ENCODE measurements around the gene SRL. TPM values are rescaled to one million over a fixed set of nuclear protein-coding genes. Genes with fewer than 3 reads are reported as not detected.
A peak's percentile ranks its signal among the peaks of the same experiment; 100 is the strongest.

Gene SRL
- total and polyA plus RNA-seq, 7 donors: 0.33 to 1.2 (median 0.60) TPM

DNA sequence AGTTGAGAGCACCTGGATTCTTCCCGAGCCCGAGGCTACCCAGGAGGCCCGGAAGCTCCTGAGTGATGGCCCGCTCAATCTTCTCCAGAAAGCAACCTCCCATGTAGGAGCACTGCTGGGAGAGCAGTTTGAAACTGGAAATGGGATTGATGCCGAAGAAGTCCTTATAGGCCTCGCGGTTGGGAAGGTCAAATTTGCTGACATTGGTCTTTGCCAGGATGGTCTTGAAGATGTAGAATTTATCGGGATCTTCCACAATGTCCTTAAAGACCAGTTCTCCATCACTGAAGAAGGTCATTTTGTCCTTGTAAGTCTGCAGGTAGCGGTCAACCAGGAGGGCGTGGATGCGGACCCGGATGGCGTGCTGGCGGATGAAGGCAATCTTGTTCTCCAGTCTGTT, 49.7 kb downstream of the SRL start:
- intact Hi-C loops (cut with DNase I): no loop called here
- no peak for DNase-seq
- TF ChIP-seq POLR2A (IDR thresholded peaks at IDR 0.05) (no peak), EP300 (IDR thresholded peaks at IDR 0.05) (no peak), POLR2AphosphoS5 (IDR thresholded peaks at IDR 0.05) (no peak)
- TF ChIP-seq, protein P1, sequence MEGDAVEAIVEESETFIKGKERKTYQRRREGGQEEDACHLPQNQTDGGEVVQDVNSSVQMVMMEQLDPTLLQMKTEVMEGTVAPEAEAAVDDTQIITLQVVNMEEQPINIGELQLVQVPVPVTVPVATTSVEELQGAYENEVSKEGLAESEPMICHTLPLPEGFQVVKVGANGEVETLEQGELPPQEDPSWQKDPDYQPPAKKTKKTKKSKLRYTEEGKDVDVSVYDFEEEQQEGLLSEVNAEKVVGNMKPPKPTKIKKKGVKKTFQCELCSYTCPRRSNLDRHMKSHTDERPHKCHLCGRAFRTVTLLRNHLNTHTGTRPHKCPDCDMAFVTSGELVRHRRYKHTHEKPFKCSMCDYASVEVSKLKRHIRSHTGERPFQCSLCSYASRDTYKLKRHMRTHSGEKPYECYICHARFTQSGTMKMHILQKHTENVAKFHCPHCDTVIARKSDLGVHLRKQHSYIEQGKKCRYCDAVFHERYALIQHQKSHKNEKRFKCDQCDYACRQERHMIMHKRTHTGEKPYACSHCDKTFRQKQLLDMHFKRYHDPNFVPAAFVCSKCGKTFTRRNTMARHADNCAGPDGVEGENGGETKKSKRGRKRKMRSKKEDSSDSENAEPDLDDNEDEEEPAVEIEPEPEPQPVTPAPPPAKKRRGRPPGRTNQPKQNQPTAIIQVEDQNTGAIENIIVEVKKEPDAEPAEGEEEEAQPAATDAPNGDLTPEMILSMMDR (IDR thresholded peaks at IDR 0.05): no peak
- Histone ChIP-seq H3K9me3 (no peaks in the 10 kb centered on the region), H3K4me3 (no peak overlapping the region), H3K4me1 (no peaks in the 10 kb centered on the region), H3K36me3 (no peaks in the 10 kb centered on the region), H3K27me3 (no peaks in the 10 kb centered on the region), H3K27ac (no peak overlapping the region)
- WGBS, 2 donors: 92 to 98% methylated on average over 14 of the region's 14 CpGs

DNA sequence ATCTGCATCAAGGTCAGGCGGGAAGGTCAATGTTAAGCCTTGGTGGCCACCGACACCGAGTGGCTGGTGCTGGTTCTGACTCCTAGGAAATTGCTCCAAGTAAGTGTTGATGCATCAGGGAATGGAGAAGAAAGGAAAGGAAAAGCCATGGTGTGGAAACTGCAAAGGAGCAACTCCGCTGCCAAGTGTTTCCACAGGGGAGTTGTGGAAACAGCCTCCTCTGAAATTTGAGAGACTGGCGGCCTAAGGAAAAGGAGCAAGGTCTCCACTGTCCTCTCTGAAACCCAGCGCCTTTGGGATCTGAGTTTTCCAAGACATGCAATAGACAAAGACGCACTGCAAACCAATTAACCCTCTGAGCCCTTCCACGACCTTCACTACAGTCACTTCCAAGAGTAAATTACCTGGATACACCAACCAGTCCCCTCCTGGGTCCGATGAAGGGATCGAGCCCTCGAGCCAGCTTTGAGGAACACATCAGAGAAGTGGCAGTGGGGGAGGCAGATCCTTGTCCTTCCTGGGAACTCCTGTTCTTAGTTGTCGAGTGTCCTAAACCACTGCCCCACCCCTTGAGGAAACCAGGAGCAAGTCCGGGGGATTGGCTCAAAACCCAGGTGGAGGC, 51.1 kb downstream of the SRL start:
- H3K9me3 ChIP-seq: no peaks in the 10 kb centered on the region
- no peak for DNase-seq
- H3K36me3 ChIP-seq: no peaks in the 10 kb centered on the region
- intact Hi-C loops (cut with DNase I): no loop called here
- TF ChIP-seq POLR2A (IDR thresholded peaks at IDR 0.05) (no peak), POLR2AphosphoS5 (IDR thresholded peaks at IDR 0.05) (no peak), EP300 (IDR thresholded peaks at IDR 0.05) (no peak)
- TF ChIP-seq, protein P1 (IDR thresholded peaks at IDR 0.05): no peak
- no peak overlapping the region for H3K27ac ChIP-seq
- no peak overlapping the region for H3K4me3 ChIP-seq
- H3K4me1 ChIP-seq: no peaks in the 10 kb centered on the region
- no peaks in the 10 kb centered on the region for H3K27me3 ChIP-seq
- WGBS, 2 donors: 79 to 88% methylated on average over 13 of the region's 13 CpGs

DNA sequence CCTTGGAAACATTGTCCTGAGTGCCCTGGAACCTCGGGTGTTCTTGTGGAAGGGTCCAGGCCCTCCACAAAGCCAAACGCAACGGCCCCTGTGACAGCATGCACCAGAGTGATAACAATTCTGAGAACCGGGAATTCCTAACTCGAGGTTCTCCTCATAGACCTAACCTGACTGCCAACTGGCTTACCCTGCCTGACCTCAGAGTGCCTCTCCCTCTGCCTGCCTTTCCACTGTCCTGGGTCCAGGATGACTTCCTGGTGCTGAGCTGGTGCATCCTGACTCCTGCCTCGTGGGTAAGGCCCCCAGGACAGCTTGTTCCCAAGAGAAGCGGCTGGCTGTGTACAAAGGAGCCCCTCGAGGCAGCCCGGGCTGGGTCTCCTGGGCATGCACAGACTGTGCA, 51.8 kb downstream of the SRL start:
- TF ChIP-seq, protein P1 (IDR thresholded peaks at IDR 0.05): no peak
- TF ChIP-seq POLR2AphosphoS5 (IDR thresholded peaks at IDR 0.05): no peak
- TF ChIP-seq EP300 (IDR thresholded peaks at IDR 0.05): no peak
- TF ChIP-seq POLR2A (IDR thresholded peaks at IDR 0.05): no peak

DNA sequence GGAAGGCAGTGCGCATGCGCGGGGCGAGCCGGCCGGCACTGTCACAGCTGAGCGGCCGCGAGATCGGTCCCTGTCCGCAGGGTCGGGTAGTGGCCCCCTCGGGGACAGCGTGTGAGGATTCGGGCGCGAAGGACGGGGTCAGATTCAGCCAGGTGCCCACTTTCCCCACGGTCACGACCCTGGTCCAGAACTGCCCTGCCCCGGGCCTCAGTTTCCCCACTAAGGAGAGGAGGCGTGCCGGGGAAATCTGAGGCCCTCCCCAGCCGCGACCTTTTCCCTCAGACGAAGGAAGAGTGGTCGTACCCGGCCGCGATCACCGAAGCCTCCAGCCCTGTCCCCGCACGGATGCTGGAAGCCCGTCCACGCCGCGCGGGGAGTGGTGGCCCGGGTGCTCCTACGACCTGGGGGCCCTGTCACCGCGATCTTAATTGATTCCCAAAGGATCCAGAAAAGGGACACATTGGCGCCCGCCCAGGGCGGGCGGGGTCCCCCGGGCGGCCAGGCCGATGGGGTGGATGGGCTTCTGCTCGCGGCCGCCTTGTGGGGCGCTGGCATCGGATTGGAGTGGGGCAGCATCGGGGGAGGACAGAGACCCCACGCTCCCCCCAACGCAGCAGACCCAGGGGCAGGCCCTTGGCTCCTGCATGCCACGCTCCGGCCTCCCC, 57.7 kb downstream of the SRL start:
- Histone ChIP-seq H3K27ac (peak overlapping the region; percentile 93 to 99 (median 94)), H3K36me3 (no peaks in the 10 kb centered on the region), H3K9me3 (no peaks in the 10 kb centered on the region), H3K4me3 (peak overlapping the region; percentile 59 to 80 (median 62)), H3K4me1 (peaks cover 0 to 8% (median 7%) of the 10 kb centered on the region in 4 donors), H3K27me3 (no peaks in the 10 kb centered on the region)
- TF ChIP-seq, protein P1 (IDR thresholded peaks at IDR 0.05): no peak
- TF ChIP-seq POLR2A (IDR thresholded peaks at IDR 0.05) (no peak), POLR2AphosphoS5 (IDR thresholded peaks at IDR 0.05) (no peak), EP300 (IDR thresholded peaks at IDR 0.05) (no peak)
- intact Hi-C loops (cut with DNase I): loop anchor here (10.0 kb wide), 1 partner anchor 199 kb away; no protein-coding TSS in a partner anchor
- no peak for DNase-seq
- WGBS, 2 donors: 19 to 23% methylated on average over 59 of the region's 59 CpGs

More for the DNA sequence above, 51.8 kb downstream of the SRL start:
- no peaks in the 10 kb centered on the region for H3K9me3 ChIP-seq
- DNase-seq: no peak
- H3K4me1 ChIP-seq: no peaks in the 10 kb centered on the region
- intact Hi-C loops (cut with DNase I): no loop called here
- no peaks in the 10 kb centered on the region for H3K27me3 ChIP-seq
- H3K36me3 ChIP-seq: no peaks in the 10 kb centered on the region
- no peak overlapping the region for H3K4me3 ChIP-seq
- H3K27ac ChIP-seq: no peak overlapping the region
- 70 to 78% methylated on average over 9 of the region's 9 CpGs for WGBS, 2 donors

All from sigmoid colon (tissue), 7 donors.